Gastroesophageal sphincter (tissue), 3 donors: ENCODE data around the gene TMEM114.

Experiments
- EP300 ChIP-seq: sonication (generic); formaldehyde crosslinking; IDR thresholded peaks from one replicate; pipeline ENCODE4 v1.6.1; 2017; ENCODE audit warnings: antibody characterized with exemption, mild to moderate bottlenecking
- POLR2A ChIP-seq, 2 donors: fragments of 450-650 bp; IDR thresholded peaks; one replicate each; pipeline ENCODE4 v1.6.1; 2017; ENCODE audit warnings: antibody characterized with exemption in 2 of 2, mild to moderate bottlenecking in 2 of 2, moderate library complexity in 1 of 2
- POLR2AphosphoS5 ChIP-seq: sonication (generic); formaldehyde crosslinking; IDR thresholded peaks from one replicate; pipeline ENCODE4 v1.6.1; 2017; ENCODE audit warnings: antibody characterized with exemption
- TF ChIP-seq, protein P1 (sequence below), 4 experiments: fragments of 200-600 bp in 2 of 4; fragments of 450-650 bp in 2 of 4; sonication (generic) in 1 of 4; IDR thresholded peaks; one replicate each; pipeline ENCODE4 v1.5.1; 2017 to 2019; ENCODE audit warnings: antibody characterized with exemption in 4 of 4, mild to moderate bottlenecking in 2 of 4, moderate library complexity in 2 of 4

DNA sequence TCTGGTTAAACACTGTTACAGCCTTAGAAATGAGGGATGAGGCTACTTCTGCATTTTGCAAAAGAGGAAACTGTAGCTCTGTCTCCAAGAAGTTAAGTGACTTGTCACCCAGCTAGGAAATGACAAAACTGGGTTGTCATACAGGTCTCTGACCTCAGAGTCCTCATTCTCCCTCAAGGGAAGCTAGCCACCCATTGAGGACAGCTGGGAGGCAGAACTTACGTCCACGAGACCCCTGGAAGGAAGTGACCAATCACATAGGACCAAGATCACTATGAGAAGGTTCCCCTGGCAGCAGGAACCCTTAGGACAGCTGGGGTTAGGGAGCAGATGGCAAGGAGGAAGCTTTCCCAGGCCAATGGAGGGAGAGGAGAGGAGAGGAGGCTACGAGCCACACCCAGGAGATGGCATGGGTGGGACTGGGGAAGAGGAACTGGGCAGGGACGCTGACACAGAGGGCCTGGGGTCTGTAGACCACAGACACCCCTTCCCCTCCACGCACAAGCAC is 42.4 kb upstream of the TMEM114 start:
- TF ChIP-seq POLR2A (IDR thresholded peaks at IDR 0.05), result peak in 1 of 2 donors; percentile 5
- TF ChIP-seq, protein P1, sequence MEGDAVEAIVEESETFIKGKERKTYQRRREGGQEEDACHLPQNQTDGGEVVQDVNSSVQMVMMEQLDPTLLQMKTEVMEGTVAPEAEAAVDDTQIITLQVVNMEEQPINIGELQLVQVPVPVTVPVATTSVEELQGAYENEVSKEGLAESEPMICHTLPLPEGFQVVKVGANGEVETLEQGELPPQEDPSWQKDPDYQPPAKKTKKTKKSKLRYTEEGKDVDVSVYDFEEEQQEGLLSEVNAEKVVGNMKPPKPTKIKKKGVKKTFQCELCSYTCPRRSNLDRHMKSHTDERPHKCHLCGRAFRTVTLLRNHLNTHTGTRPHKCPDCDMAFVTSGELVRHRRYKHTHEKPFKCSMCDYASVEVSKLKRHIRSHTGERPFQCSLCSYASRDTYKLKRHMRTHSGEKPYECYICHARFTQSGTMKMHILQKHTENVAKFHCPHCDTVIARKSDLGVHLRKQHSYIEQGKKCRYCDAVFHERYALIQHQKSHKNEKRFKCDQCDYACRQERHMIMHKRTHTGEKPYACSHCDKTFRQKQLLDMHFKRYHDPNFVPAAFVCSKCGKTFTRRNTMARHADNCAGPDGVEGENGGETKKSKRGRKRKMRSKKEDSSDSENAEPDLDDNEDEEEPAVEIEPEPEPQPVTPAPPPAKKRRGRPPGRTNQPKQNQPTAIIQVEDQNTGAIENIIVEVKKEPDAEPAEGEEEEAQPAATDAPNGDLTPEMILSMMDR (IDR thresholded peaks at IDR 0.05), result no peak
- TF ChIP-seq POLR2AphosphoS5, result no peak
- no peak for TF ChIP-seq EP300
